GM21619 (cell line): Measurements from ENCODE around the gene TOGARAM2.

Source experiments
- ATAC-seq: cut with Tn5 transposase; IDR thresholded peaks from one replicate; pipeline ENCODE4 v1.9.1; 2021; ENCODE audit not compliant: unreplicated experiment

The TOGARAM2 gene

GRCh38 chr2:29016504-29016903 lies 35.4 kb downstream of the TOGARAM2 start:
- no peak for ATAC-seq

DNA sequence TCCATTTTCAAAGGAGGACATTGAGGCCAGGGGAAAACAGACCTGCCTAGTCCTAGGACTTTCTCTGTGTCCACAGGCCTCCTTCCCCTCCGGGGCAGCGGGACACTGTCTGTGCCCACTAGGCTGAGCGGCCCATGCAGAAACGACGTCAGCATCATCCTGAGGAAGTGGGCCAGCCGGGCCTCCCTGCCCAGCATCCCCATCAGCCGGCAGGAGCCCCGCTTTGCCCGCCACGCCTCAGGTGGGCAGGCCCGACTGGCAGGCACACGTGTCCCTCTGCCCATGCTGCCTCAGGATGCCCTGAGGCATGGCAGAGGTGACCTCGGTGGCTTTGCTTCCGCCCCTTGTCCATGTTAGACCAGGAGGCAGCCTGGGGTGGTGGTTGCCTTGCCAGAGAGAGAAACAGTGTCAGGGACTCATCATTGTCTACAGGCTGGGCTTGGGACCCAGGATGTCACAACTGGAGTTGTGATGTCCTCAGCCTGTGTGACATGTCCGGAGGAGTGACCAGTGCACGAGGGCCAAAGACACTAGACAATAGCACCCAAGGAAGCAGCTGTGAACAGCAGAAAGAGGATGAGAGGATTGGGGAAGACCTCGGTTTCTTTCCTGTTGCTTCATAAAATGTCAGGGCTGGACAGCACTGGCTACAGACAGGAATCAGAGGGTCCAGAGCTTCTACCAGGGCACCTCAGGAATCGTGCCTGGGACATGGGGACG lies 36.8 kb downstream of the TOGARAM2 start:
- ATAC-seq, result no peak

DNA sequence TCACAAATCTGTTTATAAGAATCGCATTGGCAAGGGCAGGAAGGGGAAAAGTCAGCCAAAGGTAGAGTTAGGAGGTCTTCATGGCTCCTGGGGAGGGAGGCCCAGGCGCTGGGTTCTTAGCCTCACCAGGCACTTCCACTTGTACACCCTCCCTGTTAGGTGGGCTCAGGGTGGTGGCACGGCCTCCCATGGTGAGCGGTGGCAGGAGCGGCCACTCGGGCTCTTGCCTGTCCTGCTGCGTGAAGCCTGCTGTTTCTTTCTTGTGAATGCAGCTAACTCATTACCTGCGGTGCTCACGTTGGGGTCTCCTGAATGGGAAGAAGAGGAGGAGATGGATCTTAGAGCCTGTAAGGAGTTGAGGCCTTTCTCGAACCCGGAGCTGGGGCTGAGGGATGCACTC lies 40.8 kb downstream of the TOGARAM2 start:
- ATAC-seq, result no peak

DNA sequence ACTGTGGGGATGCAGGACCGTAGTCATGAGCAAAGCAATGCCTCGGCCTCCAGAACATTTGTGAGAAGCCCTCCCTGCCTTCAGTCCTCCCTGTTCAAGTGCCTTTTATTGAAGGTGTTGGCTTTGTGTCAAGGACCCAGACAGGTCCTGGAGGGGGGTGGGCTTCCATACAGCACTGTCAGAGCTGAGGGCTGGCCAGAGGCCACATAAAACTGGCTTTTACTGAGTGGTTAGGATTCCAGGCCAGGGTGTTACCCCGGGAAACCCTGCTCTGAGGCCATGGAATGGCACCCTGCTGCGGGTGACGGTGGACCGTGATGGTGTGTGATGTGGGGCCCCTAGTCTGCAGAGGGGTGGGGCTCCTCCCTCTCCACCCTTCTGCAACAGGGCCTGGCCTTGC lies 41.6 kb downstream of the TOGARAM2 start:
- no peak for ATAC-seq

GRCh38 chr2:29023188-29023587 lies 42.1 kb downstream of the TOGARAM2 start:
- no peak for ATAC-seq

DNA sequence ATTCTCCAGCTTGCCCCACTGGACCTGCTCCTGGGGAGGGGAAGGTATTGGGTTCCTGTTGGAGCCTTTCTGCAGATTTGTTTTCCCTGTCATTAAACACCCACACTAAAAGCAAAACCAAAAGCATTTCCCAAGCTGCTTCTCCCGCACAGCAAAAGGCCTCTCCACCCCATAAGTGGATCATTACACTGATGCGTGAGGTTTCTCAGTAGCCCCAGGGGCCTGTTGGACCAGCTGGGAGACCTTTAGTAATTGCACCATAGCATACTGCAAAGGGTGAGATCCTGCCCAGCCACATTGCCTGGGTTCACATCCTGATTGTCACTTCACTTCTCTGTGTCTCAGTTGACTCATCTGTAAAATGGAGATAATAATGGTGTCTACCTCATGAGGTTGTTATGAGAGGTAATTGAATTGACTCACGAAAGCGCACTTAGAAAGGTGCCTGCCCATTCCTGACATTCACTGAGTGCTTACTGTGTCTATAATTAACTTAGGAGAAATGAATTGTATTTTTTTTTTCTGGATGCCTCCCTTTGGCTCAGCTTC lies 43.9 kb downstream of the TOGARAM2 start:
- no peak for ATAC-seq

DNA sequence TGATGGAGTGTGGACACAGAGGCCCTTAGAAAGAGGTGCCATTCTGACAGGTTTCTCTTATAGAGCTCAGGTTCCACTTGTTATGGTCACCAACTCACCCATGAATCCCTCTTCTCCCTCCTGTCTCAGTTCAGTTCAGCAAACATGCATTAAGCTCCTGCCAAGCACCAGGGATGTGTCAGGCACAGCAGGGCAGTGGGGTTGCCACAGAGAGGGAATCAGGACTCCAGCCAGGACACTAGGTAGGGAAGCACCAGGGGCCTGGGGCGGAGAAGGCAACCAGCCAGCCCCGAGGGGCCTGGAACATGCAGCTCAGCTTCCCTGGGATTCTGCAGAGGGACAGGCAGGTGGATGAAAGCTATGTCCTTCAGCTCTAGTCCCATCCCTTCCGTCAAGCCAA lies 44.6 kb downstream of the TOGARAM2 start:
- ATAC-seq, result no peak

GRCh38 chr2:29031046-29031445 lies 49.9 kb downstream of the TOGARAM2 start:
- no peak for ATAC-seq

GRCh38 chr2:29032189-29032588 lies 51.1 kb downstream of the TOGARAM2 start:
- no peak for ATAC-seq

- ATAC-seq, result no peak
These were observed 52.1 kb downstream of the TOGARAM2 start for GRCh38 chr2:29033172-29033571.

DNA sequence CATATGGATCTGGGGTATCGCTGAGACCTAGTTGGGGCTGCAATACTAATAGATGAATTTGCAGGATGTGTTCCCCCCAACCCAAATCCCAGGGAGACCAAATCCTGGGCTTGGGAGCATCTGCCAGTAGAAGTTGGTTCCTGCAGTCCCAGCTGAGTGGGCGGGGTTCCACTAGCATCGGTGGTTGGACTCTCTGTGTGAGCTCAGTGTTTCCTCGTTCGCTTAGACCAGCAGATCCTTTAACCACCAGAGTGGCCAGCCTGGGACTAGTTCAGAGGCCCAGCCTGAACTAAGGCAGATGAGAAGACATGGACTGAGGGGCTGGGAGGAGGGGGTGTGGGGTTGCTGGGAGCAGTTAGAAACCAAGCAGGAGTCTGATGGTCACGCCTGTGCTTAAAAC lies 52.6 kb downstream of the TOGARAM2 start:
- no peak for ATAC-seq

- ATAC-seq, result no peak
These were observed 54.1 kb downstream of the TOGARAM2 start for GRCh38 chr2:29035016-29035745.

DNA sequence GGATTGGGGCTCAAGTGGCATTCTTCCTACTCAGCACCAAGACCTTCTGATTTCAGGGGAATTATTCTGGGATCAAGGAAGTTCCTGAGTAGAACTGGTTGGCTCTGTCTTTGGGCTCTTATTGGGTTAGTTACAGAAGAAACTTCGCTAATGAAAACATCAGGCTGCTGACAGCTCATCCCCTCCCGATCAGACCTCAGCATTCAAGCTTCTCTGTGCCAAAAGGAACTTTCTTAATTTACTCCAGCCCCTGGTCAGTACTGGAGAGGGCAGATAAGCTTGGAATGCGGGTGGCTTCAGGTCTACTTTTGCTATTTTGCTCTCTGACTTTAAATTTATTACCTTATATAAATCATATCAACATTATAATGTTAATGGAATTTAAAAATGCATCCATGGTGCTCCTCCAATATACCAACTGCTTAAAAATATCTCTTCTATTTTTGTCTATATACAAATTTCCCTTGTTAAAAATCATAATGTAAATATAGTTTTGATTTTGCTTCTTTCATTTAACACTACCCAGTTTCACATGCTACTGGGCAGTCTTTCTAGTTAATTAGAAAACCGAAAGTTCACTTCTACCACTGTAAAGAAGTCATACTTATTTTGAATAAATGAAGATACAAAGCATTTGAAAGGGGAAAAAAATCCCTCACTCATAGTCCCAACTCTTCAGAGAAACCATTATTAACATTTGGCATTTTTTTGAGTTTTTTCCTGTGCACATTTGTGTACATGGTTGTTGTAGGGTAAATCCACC lies 58.8 kb downstream of the TOGARAM2 start:
- ATAC-seq, result peak; percentile 87

GRCh38 chr2:29040552-29040951 lies 59.5 kb downstream of the TOGARAM2 start:
- no peak for ATAC-seq

DNA sequence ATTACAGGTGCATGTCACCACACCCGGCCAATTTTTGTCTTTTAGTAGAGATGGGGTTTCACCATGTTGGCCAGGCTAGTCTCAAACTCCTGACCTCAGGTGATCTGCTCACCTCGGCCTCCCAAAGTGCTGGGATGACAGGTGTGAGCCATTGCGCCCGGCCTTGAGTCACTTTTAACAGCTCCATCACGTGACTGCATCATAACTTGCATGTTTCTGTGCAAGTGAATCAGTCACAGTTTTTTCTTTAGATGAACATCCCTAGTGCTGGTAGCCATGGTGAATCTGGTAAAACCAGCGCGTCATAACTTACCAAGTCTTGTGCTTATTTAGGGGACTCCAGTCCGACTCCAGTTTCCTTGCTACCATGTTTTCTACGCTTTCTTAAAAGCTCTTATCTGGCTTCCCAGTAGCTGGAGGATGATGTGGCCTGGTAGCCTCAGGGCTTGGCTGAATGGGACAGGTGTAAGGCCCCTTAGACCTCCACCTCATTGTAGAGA lies 60.1 kb downstream of the TOGARAM2 start:
- no peak for ATAC-seq

GRCh38 chr2:29042561-29043075 lies 61.5 kb downstream of the TOGARAM2 start:
- no peak for ATAC-seq

DNA sequence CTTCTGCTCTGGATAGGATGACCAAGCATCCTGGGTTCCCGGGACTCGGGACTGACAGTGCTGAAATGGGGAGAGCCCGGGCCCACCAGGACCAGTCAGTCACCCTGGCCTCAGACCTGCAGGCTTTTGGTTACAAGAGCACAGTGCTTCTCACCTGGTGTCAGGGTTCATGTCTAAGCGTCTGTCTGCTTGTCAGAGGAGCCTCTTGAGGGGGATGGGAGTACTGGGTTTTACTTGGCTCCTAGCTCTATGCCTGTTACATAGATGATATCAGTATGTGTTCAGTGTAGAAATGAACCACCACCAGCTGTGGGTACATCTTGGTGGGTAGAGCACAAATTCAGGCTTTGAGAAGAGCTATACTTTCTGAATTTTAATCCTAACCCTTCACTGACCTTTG lies 63.4 kb downstream of the TOGARAM2 start:
- ATAC-seq, result no peak

- no peak for ATAC-seq
These were observed 65.2 kb downstream of the TOGARAM2 start for GRCh38 chr2:29046321-29046720.

DNA sequence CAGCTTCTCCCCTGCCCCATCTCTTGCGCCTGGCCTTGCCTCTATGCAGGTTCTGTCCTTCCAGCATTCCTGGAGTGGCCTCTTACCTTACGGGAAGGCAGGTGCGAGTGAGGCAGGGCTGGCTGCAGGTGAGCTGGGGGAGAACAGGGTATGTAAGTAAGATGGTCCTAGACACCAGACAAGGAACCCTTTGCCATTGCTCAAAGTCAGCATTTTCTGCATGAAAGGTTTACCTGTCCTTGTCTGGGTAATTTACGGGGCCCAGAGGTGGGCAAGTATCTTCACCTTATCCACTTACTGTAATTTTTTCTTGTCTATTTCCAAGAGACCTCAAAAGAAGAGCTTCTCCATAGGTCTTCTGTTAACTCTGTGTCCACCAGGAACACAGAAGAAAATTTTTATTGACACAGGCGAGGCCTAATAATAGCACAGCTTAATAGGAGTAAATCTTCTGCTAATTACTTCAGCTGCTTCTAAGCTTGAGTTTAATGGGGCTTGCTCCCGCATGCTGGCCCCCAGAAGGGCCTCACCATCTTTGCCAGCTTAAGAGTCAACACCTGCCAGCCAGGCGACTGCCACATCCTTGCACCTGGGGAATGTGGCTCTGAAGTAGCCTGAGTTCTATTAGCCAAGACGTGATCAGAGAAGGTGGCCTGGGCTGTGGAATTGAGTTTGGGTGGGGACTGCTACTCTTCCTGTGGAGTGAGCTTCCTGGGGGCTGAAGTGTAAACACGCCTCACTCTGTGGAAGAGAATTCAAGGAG lies 66.2 kb downstream of the TOGARAM2 start:
- ATAC-seq, result no peak

GRCh38 chr2:29050591-29050990 lies 69.5 kb downstream of the TOGARAM2 start:
- ATAC-seq, result no peak
